NCI-H1092 (cell line): ENCODE measurements around the gene MREG.
A peak's percentile ranks its signal among the peaks of the same experiment; 100 is the strongest.
"Not testable (repeated sequence)": the region's sequence is repeated elsewhere in the genome, so short reads cannot be mapped to it uniquely, and the experiment has no call there.

Source experiments
- DNase-seq: peaks from one replicate; lab custom pipeline; 2025; lab: John Stamatoyannopoulos, UW

The MREG gene

GRCh38 chr2:215958257-215958656 lies 55.1 kb downstream of the MREG start:
- DNase-seq, result no peak

- not testable (repeated sequence) for DNase-seq
Observed at GRCh38 chr2:215957354-215958122, 55.8 kb downstream of the MREG start.

DNA sequence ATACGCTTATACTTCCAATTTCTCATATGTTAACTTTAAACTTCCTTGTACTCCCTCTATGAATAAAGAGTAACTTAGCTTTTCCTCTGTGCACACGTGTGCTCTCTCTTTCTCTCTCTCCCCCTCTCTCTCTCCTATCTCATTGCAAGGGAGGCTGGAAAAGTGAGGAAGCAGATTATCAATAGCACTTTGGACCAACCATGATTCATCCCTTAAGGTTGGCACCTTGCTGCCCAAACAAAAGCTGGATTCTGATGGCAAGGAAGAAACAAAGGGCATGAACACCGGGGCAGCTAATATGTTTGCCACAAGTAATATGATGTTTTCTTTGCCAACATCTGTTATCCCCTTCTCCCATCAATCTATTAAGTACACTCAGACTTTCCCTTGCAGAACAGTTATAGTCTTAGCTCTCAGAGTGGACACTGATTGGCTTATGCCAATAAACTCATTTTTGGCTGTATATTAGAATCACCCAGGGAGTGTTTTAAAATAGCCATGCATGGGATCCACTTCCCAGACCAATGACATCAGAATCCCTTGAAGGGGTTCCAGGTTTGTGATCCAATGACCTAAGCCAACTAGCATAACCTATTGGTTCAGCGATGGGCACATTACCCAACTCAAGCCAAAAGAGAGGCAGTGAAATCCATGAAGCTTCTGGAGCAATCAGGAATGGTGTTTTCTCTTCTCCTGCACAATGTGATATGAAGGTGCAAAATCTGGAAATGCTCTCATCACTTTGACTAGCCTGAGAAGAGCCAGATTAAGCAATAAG lies 60.3 kb downstream of the MREG start:
- no peak for DNase-seq

GRCh38 chr2:215951558-215951957 lies 61.8 kb downstream of the MREG start:
- no peak for DNase-seq

DNA sequence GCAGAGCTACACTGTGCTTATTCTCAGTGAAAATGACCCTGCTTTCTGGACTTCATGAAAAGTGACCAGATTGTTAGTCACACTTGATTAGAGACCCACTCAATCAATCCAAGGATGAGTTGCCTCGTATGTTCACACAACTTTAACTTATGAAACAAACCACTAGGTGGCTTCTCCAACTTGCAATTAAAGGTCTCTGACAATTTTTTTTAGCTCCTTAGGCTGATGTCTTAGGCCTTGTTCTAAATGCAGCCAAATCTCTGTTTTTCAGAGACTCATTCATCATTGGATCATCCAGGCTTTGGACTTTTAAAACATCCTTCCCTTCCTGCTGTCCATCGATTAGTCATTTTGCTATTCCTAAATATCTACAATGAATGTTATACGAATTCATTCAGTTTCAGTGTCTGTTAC lies 63.4 kb downstream of the MREG start:
- peak; percentile 4 for DNase-seq

- DNase-seq, result no peak
Observed at GRCh38 chr2:215948051-215948450, 65.3 kb downstream of the MREG start.

GRCh38 chr2:215946586-215946985 lies 66.8 kb downstream of the MREG start:
- no peak for DNase-seq

GRCh38 chr2:215942194-215942593 lies 71.2 kb downstream of the MREG start:
- no peak for DNase-seq

DNA sequence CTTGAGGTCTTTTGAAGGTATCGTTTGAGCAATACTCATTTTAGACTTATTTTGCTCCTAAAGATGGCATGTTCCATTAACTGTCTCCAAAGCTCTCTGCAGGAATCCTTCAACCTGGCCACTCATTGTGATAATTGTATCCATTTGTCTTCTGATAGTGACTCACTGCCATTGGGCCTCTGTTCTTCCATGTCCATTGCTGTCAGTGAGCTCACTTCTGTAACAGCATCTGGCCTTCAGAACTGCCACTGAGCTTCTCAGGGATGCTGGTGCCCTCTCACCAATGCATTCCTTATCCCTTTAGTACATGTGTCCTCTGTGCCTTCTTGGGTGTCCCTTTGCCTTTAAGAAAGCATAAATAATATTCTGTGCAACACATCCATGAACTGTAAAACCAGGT lies 71.6 kb downstream of the MREG start:
- no peak for DNase-seq

DNA sequence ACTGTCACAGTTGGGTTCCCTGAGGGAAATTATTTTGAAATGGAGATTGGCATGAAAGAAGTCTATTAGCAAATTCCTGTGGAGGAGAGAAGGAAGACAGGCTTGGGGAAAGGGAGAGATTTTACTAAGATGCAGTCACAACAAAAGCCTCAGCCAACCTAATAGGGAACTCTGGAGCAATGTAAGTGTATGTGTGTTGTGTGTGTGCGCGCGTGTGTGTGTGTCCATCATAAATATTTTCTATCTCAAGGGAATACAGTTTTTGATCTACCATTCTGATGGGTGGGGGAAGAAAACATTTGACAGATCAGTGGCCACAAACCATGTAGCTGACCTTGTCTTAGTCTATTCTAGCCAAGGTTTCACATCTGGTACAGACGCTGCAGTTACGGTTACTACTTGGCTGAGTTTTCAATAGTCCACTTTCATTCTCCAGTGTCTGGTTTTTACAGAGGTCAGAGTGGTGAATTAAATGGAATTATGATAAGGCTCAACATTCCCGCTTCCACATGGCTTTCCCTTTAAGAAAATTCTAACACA lies 72.6 kb downstream of the MREG start:
- DNase-seq, result no peak

DNA sequence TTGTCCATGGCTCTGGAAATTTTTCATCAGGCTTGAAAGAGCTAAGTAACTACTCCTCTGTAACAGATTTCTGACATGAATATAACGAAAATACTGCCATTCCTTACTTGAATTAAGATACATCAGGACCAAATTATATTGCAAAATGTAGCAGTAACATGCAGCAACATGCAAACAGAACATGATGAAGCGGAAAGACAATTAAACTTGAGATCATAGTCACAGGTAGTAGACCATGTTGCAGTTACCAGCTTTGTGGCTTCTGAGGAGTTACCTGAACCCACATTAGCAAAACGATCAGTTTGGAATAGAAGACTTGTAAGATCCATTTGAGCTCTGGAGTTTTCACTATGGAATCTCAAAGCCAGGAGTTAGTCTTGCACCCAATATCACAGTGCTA lies 76.2 kb downstream of the MREG start:
- no peak for DNase-seq

DNA sequence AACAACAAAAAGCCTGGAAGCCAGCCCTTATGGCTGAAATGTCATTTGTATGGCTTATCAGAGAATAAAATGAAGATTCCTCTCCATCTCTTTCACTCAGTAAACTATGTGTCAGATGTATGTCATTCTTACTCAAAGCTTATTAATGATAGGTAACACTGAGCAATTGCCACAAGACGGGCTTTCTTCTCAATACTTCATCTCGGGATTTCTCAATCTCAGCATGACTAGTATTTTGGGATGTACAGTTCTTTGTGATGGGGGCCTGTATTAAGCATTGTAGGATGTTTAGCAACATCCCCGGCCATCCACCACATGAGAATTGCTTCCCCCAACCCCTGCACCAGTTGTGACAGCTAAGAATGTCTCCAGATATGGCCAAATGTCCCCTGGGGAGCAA lies 80.2 kb downstream of the MREG start:
- DNase-seq, result no peak

- peak; percentile 38 for DNase-seq
Observed at GRCh38 chr2:215931256-215931903, 82.0 kb downstream of the MREG start.

GRCh38 chr2:215930505-215931253 lies 82.7 kb downstream of the MREG start:
- DNase-seq, result no peak

DNA sequence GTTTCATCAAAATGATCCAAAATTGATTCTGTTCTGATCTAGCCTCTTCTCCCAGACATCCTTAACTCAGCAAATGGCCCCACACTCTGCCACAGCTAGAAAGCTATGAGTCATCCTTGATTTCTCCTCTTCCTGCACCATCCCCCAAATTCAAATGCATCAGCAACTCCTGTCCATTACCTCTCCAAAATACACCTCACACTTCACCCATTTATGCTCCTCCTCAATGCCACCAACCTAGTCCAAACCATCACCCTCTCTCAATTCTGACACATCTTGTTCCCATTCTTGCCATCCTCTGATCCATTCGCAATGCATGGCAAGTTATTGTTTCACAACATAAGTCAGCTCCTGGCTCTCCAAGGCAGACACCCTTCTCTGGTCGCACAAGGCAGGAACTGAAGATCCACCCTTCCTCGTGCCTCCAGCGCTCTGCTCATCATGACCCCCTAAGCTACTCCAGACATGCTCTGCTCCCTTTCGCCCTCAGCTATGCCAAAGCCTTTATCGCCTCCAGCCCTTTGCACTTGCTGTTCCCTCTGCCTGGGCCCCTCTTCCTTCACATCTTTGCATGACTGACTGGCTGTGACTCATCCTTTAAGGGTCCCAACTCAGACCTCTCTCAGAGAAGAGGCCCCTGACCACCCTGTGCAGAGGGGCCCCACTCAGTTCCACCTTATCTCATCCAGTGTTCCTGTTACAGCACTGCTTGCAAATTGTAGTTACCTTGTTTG lies 83.6 kb downstream of the MREG start:
- DNase-seq, result no peak

DNA sequence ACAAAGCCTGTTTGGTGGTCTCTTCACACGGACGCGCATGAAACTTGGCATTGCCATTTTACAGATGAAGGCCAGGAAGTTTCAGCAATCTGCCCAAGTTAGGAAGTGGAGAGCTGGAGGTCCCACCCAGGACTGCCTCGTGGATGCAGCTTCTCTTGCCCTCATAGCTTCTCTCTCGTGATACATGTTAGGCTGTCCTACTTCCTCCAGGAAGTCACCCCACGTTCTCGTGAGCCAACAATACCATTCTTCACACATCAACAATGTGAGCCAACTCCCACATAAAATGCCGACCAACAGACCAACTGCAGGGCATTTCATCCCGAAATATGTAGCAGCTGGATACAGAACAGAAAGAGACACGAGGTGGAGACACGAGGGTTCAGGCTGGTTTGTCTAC lies 85.3 kb downstream of the MREG start:
- no peak for DNase-seq

GRCh38 chr2:215926992-215927391 lies 86.4 kb downstream of the MREG start:
- DNase-seq, result not testable (repeated sequence)

DNA sequence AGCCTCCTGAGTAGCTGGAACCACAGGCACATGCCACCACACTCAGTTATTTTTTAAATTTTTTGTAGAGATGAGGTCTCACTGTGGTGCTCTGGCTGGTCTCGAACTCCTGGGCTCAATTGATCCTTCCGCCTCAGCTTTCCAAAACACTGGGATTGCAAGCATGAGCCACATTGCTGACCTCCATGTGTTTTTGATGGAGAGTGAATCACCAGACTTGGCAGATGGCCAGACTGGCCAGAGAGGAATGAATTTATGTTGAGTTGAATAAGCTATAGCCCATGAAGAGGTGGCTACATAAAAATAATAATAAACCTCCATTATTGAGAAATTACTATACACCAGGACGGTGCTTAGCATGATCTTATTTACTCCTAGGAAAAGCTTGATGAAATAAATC lies 91.5 kb downstream of the MREG start:
- no peak for DNase-seq

GRCh38 chr2:215920244-215921100 lies 92.9 kb downstream of the MREG start:
- DNase-seq, result peak; percentile 34

- DNase-seq, result no peak
Observed at GRCh38 chr2:215919624-215920243, 93.6 kb downstream of the MREG start.
